Activated naive CD4-positive, alpha-beta T cell treated with anti-CD3 and anti-CD28 coated beads, Interleukin-2, amount 50 U/mL, for 72 hours (primary cell): ENCODE results near the gene KRT32. TPM values are rescaled to one million over a fixed set of nuclear protein-coding genes. Genes with fewer than 3 reads are reported as not detected.

Experiments used
- ATAC-seq, 2 donors: fragments of 150-1000 bp; cut with Tn5 transposase; 2 replicates each; pipeline ENCODE4 v1.10.0; 2021; ENCODE audit warnings: mild to moderate bottlenecking in 2 of 2, moderate library complexity in 2 of 2
- DNase-seq, 2 donors: peaks; one replicate each; pipeline ENCODE4 v3.0.0; 2021 to 2022; ENCODE audit warnings: low spot score in 2 of 2
- H3K27ac Mint-ChIP-seq, 2 donors: one replicate each; pipeline ENCODE4 v1.8.0; 2022; ENCODE audit warnings: mild to moderate bottlenecking in 2 of 2, mixed read lengths in 2 of 2
- H3K36me3 Mint-ChIP-seq, 2 donors: one replicate each; pipeline ENCODE4 v1.8.0; 2022; ENCODE audit warnings: mixed read lengths in 2 of 2
- H3K9me3 Mint-ChIP-seq, 2 donors: one replicate each; pipeline ENCODE4 v1.8.0; 2022; ENCODE audit warnings: mixed read lengths in 2 of 2
- total RNA-seq, 2 donors: library from RNA; stranded (reverse); gene quantifications; one replicate each; pipeline ENCODE4 v1.2.3, GENCODE V29; 2022

Gene KRT32
- total RNA-seq, 2 donors from 2014 or later: not detected

DNA sequence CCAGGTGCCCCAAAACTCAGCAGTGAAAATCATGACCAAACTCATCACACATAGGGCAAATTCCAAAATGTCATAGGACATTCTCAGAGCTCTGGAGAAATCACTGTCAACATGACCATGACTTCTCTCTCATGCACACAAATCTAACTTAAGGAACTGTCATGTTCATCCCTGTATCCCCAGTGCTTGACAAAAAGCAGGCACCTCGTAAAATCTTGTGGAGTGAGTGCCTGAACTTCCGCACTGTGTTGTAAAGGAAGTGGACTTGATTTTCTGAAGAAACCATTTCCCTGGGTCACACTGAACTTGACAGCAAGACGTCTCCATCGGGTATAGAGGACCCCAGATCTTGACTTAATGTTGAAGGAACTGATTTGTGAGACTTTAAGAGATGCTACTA, 45.6 kb downstream of the KRT32 start:
- ATAC-seq (no peak), DNase-seq (no peak)
- Mint-ChIP-seq H3K27ac (peak overlapping the region in 1 of 2 donors; percentile 21), H3K9me3 (no peaks in the 10 kb centered on the region), H3K36me3 (no peaks in the 10 kb centered on the region)

DNA sequence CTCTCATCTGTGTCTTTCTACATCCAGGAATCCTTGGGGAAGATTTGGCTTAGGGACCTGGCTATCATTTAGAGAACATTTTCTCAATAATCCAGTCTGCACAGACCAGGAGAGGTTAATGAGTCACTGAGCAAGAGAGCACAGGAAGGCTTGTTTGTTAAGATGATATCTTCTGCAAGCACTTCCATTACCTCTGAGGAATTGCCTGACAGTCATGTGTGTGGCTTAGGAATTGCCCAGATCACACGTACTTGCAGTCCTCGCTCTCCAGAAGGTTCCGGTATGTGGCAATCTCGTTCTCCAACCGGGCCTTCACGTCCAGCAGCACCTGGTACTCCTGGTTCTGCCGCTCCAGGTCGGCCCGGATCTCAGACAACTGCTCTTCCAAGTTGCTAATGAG, 46.1 kb downstream of the KRT32 start:
- ATAC-seq (no peak), DNase-seq (no peak)
- no peaks in the 10 kb centered on the region for H3K36me3 Mint-ChIP-seq
- no peaks in the 10 kb centered on the region for H3K9me3 Mint-ChIP-seq
- H3K27ac Mint-ChIP-seq: peak overlapping the region in 1 of 2 donors; percentile 21

DNA sequence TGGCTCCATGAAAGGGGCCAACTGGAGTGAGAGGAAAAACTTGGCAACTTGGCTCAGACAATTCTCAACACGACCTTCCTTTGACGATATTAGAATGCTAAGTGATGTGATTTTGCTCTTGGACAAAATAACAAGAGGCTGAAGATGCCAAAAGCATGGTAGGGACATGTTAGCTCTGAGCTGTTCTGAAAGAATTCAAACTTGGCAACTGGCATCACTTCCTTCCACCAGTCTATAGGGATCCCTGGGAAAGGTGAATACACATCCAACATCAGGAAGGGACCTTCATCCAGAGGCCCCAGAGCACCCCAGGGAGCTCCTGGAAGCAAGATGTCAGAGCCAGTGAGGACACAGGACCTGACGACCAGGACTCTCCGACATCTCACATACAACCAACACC, 47.1 kb downstream of the KRT32 start:
- no peak overlapping the region for H3K27ac Mint-ChIP-seq
- H3K9me3 Mint-ChIP-seq: no peaks in the 10 kb centered on the region
- DNase-seq (no peak), ATAC-seq (no peak)
- H3K36me3 Mint-ChIP-seq: no peaks in the 10 kb centered on the region

DNA sequence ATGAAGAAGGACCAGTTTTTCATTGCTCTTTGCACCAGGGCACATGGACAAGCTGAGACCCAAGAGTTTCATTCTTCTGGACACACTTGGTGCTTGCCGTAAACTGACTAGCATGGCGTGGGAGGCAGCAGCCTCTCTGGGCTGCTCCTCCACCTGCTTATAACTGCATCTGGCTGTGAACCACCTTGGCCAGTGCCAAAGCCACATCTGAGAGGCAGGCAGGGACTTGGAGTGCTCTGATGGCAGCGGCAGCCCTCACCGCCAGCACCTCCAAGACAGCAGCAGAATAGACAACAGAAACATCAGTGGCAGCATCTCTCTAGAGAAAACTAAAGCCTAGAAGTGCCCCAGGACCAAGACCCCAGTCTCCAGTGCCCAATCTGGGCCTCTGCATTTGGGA, 47.5 kb downstream of the KRT32 start:
- no peak for ATAC-seq
- H3K27ac Mint-ChIP-seq: no peak overlapping the region
- H3K36me3 Mint-ChIP-seq: no peaks in the 10 kb centered on the region
- DNase-seq: no peak
- H3K9me3 Mint-ChIP-seq: no peaks in the 10 kb centered on the region

DNA sequence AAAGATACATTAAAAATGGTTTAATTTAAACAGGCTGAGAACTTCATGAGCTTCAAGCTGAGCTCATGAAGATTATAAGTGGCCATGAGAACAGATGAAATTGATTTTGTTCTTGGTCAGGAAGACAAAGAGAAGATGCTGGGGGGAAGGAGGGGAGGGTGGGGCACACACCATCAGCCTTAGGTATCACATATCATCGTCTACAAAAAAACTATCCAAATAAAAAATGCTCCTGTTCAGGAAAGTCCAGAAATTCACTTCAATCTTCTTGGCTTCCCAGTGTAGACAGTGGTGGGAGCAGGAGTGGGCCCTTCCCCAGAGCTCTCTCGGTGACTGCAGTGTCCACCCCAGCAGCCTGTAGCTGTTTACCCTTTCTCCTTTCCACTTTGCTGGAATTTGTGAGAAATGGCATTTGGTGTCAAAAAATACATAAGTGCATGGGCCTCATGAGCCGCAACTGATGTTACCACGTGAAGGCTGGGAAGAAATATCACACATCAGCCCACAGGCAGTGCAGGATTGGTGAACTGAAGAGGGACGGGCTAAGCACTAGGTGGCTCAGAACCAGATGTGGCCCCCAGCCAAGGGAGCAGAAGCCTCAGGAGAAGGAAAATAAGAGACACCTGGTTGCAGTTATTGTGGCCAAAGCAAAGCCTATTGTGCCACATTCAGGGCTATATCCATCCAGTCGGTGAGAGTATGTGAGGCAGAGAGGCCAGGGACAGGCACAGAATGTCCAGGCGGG, 48.9 kb downstream of the KRT32 start:
- DNase-seq: no peak
- H3K9me3 Mint-ChIP-seq: no peaks in the 10 kb centered on the region
- ATAC-seq: no peak
- no peak overlapping the region for H3K27ac Mint-ChIP-seq
- no peaks in the 10 kb centered on the region for H3K36me3 Mint-ChIP-seq

DNA sequence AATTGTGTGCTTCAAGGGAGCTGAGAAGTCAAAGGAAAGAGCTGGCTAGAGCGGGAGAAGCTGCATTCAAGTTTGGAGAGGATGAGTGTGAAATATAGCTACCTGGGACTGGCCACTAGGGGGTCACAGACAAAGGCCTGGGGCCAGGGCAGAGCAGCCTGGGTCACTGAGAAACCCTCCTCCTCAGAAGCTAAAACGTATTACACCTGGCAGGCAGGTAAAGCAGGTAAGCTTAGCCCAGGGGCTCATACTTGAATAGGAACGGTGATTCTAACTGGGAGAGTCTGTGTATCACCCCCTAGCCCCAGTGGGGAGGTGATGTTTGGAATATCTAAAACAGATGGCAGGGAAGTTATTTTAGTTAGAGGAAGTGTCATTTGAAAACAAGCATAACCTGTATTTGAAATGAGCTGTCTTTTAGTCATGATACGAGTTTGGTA, 49.6 kb downstream of the KRT32 start:
- ATAC-seq (peak in 1 of 2 donors; percentile 43), DNase-seq (no peak)
- H3K27ac Mint-ChIP-seq: peak overlapping the region in 1 of 2 donors; percentile 27
- H3K36me3 Mint-ChIP-seq: no peaks in the 10 kb centered on the region
- no peaks in the 10 kb centered on the region for H3K9me3 Mint-ChIP-seq

DNA sequence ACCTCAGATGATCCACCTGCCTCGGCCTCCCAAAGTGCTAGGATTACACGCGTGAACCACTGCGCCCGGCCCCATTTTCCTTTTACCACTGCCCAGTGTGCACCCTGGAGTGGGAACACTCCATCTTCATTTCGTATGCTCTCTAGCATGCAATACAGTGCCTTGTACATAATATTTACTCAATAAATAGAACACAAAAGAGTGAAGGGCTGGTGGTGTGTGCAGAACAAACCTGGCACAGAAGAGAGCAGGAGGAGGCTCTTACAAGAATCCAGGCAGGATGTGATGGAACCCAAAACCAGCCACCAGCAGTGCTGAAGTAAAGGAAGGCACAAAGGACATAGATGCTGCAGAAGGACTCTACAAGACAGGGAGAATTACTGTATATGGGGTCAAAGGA, 50.1 kb downstream of the KRT32 start:
- Mint-ChIP-seq H3K36me3 (no peaks in the 10 kb centered on the region), H3K9me3 (no peaks in the 10 kb centered on the region), H3K27ac (peak overlapping the region in 1 of 2 donors; percentile 27)
- DNase-seq: no peak
- ATAC-seq: no peak

DNA sequence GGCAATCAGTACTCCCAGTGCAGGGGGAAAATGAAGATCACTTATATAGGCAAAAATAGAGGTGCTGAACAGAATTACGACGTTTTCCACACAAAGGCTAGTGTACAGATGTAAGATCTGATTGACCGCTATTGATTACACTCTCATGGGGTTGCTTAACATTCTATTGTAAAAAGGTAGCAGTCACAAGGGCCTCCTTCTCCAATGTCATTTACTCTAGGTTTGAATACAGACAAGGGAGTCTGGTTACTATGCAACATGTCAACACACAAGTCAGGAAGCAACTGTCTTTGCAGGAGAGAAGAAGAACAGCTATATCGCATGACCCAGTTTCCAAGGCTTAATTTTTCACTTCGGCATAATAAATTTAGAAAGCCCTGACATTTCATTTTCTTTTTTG, 50.7 kb downstream of the KRT32 start:
- no peak for ATAC-seq

DNA sequence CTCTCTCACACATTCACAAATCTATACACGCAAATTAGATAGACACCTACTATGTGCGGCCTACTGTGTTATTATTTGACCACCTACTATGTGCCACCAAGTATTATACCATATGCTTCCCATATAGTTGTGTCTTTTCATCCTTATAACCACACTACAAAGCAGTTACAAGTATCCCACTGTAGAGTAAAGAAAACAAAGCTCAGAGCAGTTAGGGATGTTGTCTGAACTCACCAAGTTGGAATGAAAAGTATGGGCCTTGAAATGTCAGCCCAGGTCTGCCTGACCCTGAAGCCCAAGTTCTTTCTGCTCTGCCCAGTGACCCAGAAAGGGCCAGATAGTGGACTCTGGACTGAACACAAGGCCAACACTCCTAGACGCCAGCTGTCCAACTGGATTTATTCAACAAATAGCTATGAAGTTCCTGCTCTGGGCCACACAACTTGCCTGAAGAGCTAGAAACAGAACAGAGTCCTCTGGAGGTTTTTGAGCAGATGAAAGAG, 51.3 kb downstream of the KRT32 start:
- DNase-seq: no peak
- no peak for ATAC-seq
- no peak overlapping the region for H3K27ac Mint-ChIP-seq
- H3K9me3 Mint-ChIP-seq: no peaks in the 10 kb centered on the region
- H3K36me3 Mint-ChIP-seq: no peaks in the 10 kb centered on the region

More for the DNA sequence above, 50.7 kb downstream of the KRT32 start:
- H3K36me3 Mint-ChIP-seq: no peaks in the 10 kb centered on the region
- H3K9me3 Mint-ChIP-seq: no peaks in the 10 kb centered on the region
- no peak for DNase-seq
- H3K27ac Mint-ChIP-seq: no peak overlapping the region

DNA sequence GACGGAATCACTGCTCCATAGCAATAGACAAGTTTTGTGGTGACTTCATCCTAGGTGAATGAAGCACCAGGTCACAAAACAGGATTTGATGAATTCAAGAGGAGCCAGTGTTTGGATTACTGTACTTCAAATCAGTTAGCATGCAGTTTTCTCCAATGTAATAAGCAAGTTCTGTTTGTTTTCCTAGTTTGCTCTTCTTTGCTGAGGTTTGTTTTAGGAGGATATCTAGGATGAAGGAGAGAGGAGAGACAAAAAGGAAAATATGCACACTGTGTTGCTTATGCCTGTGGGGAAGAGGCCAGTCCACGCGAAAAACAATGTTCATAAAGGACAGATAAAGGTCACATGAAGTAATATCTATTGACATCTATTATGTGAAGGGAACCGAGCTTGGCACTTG, 51.8 kb downstream of the KRT32 start:
- ATAC-seq: no peak

DNA sequence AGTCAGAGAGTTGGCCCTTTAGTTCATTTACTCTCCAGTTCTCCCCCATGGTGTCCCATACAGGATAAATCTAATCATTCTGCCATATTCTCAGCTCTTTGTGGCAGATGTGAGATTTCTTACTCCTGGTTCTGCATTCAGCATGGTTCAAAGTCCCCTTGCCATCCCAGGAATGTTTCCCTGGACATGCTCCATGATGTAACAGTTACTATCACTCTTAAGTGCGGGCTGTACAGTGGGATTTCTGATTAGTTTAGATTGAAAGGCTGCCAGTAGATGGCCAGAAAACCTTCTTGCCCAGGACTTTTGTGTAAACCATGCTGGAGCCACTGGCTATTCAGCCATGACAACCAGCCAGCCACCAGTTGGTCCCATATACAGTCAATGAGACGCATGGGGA, 53.2 kb downstream of the KRT32 start:
- Mint-ChIP-seq H3K27ac (no peak overlapping the region), H3K36me3 (no peaks in the 10 kb centered on the region), H3K9me3 (no peaks in the 10 kb centered on the region)
- no peak for DNase-seq
- no peak for ATAC-seq

More for the DNA sequence above, 51.8 kb downstream of the KRT32 start:
- Mint-ChIP-seq H3K36me3 (no peaks in the 10 kb centered on the region), H3K27ac (no peak overlapping the region), H3K9me3 (no peaks in the 10 kb centered on the region)
- no peak for DNase-seq

DNA sequence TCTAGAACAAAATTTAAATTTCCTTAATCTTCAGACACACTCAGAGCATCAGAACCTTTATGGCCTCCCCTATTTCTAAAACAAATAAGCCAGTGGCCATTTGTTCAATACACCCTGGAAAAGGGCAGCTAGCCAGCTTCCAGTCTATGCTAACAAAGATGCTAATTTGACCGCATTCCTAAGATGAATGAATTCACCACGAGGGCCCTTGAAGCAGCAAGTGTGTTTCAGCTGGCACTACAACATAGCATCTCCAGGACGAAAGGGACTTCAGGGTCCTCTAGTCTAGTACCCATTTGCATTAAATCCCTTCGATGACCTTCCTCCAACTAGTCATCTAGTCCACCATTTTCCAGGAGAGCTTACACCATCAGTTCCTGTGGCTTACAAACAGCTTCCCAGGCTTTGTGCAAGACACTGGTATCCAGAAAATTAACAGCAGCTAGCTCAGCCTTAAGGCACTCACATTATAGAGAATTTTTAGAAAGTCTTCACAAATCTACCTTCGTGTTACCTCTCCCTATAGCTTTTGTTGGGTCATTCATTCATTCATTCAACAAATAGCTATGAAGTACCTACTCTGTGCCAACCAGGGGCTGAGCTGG, 53.7 kb downstream of the KRT32 start:
- ATAC-seq: no peak
- no peaks in the 10 kb centered on the region for H3K9me3 Mint-ChIP-seq
- no peak for DNase-seq
- no peaks in the 10 kb centered on the region for H3K36me3 Mint-ChIP-seq
- H3K27ac Mint-ChIP-seq: no peak overlapping the region

DNA sequence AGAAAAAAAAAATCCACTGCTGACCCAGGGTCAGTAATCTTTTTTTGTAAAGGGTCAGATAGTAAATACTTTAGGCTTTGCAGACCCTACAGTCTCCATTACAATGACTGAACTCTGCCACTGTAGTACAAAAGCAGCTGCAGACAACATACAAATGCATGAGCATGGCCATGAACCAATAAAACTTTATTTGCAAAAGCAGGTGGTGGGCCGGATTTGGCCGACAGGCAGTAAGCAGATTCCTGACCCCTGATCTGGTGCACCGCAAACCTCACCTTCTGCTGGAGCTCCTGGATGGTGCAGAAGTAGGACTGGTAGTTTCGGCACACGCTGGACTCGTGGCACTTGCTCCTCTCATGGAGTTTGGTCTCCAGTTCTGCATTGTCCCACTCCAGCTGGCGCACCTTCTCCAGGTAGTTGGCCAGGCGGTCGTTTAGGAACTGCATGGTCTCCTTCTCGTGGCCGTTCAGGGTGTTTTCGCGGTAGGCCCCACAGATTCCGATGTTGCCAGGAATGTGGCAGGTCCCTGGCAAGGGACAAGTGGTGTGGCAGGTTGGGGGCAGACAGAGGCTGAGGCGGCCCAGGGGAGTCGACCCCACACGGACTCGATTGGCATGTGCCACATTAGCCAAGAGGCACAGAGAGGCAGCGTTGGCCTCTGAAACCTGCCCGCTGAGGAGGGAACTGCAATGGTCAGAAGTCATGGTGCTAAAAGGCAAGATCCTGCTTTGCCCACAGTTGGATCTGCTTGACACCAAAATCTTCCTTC, 55.9 kb downstream of the KRT32 start:
- ATAC-seq (no peak), DNase-seq (no peak)
- H3K27ac Mint-ChIP-seq: no peak overlapping the region
- H3K9me3 Mint-ChIP-seq: no peaks in the 10 kb centered on the region
- no peaks in the 10 kb centered on the region for H3K36me3 Mint-ChIP-seq

Other genes with a start within 250 kb of the KRT32 start
- gene KRTAP9-2, start 240.7 kb downstream of the KRT32 start, total RNA-seq: not detected
- not detected for gene KRTAP9-3, start 234.9 kb downstream of the KRT32 start, total RNA-seq
- not detected for gene KRTAP9-8, start 229.4 kb downstream of the KRT32 start, total RNA-seq
- not detected for gene KRTAP9-4, start 217.7 kb downstream of the KRT32 start, total RNA-seq
- gene KRTAP9-9, start 212.0 kb downstream of the KRT32 start, total RNA-seq: not detected
- not detected for gene KRTAP9-6, start 202.0 kb downstream of the KRT32 start, total RNA-seq
- gene KRTAP9-7, start 191.7 kb downstream of the KRT32 start, total RNA-seq: not detected
- gene KRTAP29-1, start 164.5 kb downstream of the KRT32 start, total RNA-seq: not detected
- gene KRTAP16-1, start 158.1 kb downstream of the KRT32 start, total RNA-seq: not detected
- gene KRTAP17-1, start 151.7 kb downstream of the KRT32 start, total RNA-seq: not detected
- not detected for gene KRT33A, start 116.6 kb downstream of the KRT32 start, total RNA-seq
- gene KRT33B, start 97.6 kb downstream of the KRT32 start, total RNA-seq: not detected
- not detected for gene KRT34, start 85.1 kb downstream of the KRT32 start, total RNA-seq
- gene KRT31, start 69.8 kb downstream of the KRT32 start, total RNA-seq: not detected
- gene KRT37, start 42.8 kb downstream of the KRT32 start, total RNA-seq: not detected
- gene KRT38, start 26.4 kb downstream of the KRT32 start, total RNA-seq: not detected
- gene KRT35, start 13.8 kb upstream of the KRT32 start, total RNA-seq: not detected
- not detected for gene KRT36, start 22.5 kb upstream of the KRT32 start, total RNA-seq
- not detected for gene KRT13, start 38.2 kb upstream of the KRT32 start, total RNA-seq
- not detected for gene KRT15, start 51.5 kb upstream of the KRT32 start, total RNA-seq
- gene KRT19, start 60.9 kb upstream of the KRT32 start, total RNA-seq: not detected
- gene KRT9, start 104.7 kb upstream of the KRT32 start, total RNA-seq: not detected
- gene KRT14, start 119.5 kb upstream of the KRT32 start, total RNA-seq: not detected
- not detected for gene KRT16, start 145.4 kb upstream of the KRT32 start, total RNA-seq
- under 1 TPM in 1 of 2 donors, not detected in 1; 0.50 TPM for gene KRT17, start 157.2 kb upstream of the KRT32 start, total RNA-seq
- gene EIF1, start 221.5 kb upstream of the KRT32 start, total RNA-seq: 1,000 to 10,000 TPM in 1 of 2 donors, 100 to 1,000 TPM in 1; 899 to 1,106 TPM
- gene GAST, start 244.9 kb upstream of the KRT32 start, total RNA-seq: not detected